ENCODE data around the gene GDE1. TPM values are rescaled to one million over a fixed set of nuclear protein-coding genes. Genes with fewer than 3 reads are reported as not detected.

The GDE1 gene
- total and polyA plus RNA-seq, 9 of the 15 experiments (the other 6 are each of a cell fraction or from before 2014, with no cell fraction given): 18.8 to 40.5 (median 22.3) TPM

- TF ChIP-seq ZNF609 (CRISPR knock-in tag; IDR thresholded peaks at IDR 0.05; ENCODE audit: borderline replicate concordance): no peak; the same call in 1 of the 2 replicates
- TF ChIP-seq SMARCA4 (IDR thresholded peaks at IDR 0.05): peak; percentile 98
- no peak for TF ChIP-seq TCF7L2 (IDR thresholded peaks at IDR 0.05; ENCODE audit: low read depth, low read length)
- no peak for TF ChIP-seq ZNF311 (CRISPR knock-in tag; IDR thresholded peaks at IDR 0.05)
- TF ChIP-seq, protein P1, sequence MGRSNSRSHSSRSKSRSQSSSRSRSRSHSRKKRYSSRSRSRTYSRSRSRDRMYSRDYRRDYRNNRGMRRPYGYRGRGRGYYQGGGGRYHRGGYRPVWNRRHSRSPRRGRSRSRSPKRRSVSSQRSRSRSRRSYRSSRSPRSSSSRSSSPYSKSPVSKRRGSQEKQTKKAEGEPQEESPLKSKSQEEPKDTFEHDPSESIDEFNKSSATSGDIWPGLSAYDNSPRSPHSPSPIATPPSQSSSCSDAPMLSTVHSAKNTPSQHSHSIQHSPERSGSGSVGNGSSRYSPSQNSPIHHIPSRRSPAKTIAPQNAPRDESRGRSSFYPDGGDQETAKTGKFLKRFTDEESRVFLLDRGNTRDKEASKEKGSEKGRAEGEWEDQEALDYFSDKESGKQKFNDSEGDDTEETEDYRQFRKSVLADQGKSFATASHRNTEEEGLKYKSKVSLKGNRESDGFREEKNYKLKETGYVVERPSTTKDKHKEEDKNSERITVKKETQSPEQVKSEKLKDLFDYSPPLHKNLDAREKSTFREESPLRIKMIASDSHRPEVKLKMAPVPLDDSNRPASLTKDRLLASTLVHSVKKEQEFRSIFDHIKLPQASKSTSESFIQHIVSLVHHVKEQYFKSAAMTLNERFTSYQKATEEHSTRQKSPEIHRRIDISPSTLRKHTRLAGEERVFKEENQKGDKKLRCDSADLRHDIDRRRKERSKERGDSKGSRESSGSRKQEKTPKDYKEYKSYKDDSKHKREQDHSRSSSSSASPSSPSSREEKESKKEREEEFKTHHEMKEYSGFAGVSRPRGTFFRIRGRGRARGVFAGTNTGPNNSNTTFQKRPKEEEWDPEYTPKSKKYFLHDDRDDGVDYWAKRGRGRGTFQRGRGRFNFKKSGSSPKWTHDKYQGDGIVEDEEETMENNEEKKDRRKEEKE (IDR thresholded peaks at IDR 0.05; ENCODE audit: borderline replicate concordance in 1 of 2, control insufficient read depth in 1 of 2, low read depth in 2 of 2, low read length in 1 of 2): no peak
- TF ChIP-seq ZNF717 (CRISPR knock-in tag; IDR thresholded peaks at IDR 0.05): peak; percentile 21; the same call in 1 of the 2 replicates
- TF ChIP-seq YBX1 (IDR thresholded peaks at IDR 0.05): no peak
- TF ChIP-seq, protein P2, sequence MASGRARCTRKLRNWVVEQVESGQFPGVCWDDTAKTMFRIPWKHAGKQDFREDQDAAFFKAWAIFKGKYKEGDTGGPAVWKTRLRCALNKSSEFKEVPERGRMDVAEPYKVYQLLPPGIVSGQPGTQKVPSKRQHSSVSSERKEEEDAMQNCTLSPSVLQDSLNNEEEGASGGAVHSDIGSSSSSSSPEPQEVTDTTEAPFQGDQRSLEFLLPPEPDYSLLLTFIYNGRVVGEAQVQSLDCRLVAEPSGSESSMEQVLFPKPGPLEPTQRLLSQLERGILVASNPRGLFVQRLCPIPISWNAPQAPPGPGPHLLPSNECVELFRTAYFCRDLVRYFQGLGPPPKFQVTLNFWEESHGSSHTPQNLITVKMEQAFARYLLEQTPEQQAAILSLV (tag; IDR thresholded peaks at IDR 0.05): no peak
- peak; percentile 81; the same call in 1 of the 2 replicates for TF ChIP-seq NCOA1 (IDR thresholded peaks at IDR 0.05; ENCODE audit: low read depth)
- TF ChIP-seq HNRNPUL1 (IDR thresholded peaks at IDR 0.05; ENCODE audit: low read length): no peak
- TF ChIP-seq, protein P3, sequence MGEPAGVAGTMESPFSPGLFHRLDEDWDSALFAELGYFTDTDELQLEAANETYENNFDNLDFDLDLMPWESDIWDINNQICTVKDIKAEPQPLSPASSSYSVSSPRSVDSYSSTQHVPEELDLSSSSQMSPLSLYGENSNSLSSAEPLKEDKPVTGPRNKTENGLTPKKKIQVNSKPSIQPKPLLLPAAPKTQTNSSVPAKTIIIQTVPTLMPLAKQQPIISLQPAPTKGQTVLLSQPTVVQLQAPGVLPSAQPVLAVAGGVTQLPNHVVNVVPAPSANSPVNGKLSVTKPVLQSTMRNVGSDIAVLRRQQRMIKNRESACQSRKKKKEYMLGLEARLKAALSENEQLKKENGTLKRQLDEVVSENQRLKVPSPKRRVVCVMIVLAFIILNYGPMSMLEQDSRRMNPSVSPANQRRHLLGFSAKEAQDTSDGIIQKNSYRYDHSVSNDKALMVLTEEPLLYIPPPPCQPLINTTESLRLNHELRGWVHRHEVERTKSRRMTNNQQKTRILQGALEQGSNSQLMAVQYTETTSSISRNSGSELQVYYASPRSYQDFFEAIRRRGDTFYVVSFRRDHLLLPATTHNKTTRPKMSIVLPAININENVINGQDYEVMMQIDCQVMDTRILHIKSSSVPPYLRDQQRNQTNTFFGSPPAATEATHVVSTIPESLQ (CRISPR knock-in tag; IDR thresholded peaks at IDR 0.05): no peak
- TF ChIP-seq ZNF263 (CRISPR knock-in tag; IDR thresholded peaks at IDR 0.05; ENCODE audit: borderline replicate concordance): no peak
- TF ChIP-seq, protein P4, sequence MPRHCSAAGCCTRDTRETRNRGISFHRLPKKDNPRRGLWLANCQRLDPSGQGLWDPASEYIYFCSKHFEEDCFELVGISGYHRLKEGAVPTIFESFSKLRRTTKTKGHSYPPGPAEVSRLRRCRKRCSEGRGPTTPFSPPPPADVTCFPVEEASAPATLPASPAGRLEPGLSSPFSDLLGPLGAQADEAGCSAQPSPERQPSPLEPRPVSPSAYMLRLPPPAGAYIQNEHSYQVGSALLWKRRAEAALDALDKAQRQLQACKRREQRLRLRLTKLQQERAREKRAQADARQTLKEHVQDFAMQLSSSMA (CRISPR knock-in tag; IDR thresholded peaks at IDR 0.05): no peak
- TF ChIP-seq ZEB2 (IDR thresholded peaks at IDR 0.05): peak; percentile 76; the same call in 1 of the 2 replicates
- TF ChIP-seq NONO (IDR thresholded peaks at IDR 0.05; ENCODE audit: low read depth in 2 of 2, low read length in 1 of 2): no peak
Measured at GRCh38 chr16:19520861-19521331, 1.0 kb downstream of the GDE1 start (continued).
